NCI-H1694 (cell line): ENCODE data around the gene PDZD2.
"Not testable (repeated sequence)": the region's sequence is repeated elsewhere in the genome, so short reads cannot be mapped to it uniquely, and the experiment has no call there.

Experiments
- DNase-seq: peaks from one replicate; lab custom pipeline; 2025; lab: John Stamatoyannopoulos, UW

PDZD2 gene

GRCh38 chr5:31975189-31975612 is 336.3 kb downstream of the PDZD2 start:
- DNase-seq = not testable (repeated sequence)

GRCh38 chr5:31976169-31976568 is 337.2 kb downstream of the PDZD2 start:
- DNase-seq = no peak

- DNase-seq = no peak
Observed at GRCh38 chr5:31981361-31981945, 342.5 kb downstream of the PDZD2 start.

GRCh38 chr5:31982027-31982426 is 343.1 kb downstream of the PDZD2 start:
- DNase-seq = no peak

GRCh38 chr5:31982621-31983020 is 343.7 kb downstream of the PDZD2 start:
- DNase-seq = no peak

- no peak for DNase-seq
Observed at GRCh38 chr5:31983851-31984250, 344.9 kb downstream of the PDZD2 start.

- no peak for DNase-seq
Observed at GRCh38 chr5:31984691-31985090, 345.8 kb downstream of the PDZD2 start.

- DNase-seq = no peak
Observed at GRCh38 chr5:31986101-31986500, 347.2 kb downstream of the PDZD2 start.

- no peak for DNase-seq
Observed at GRCh38 chr5:31987985-31988710, 349.2 kb downstream of the PDZD2 start.

- no peak for DNase-seq
Observed at GRCh38 chr5:31990081-31990650, 351.2 kb downstream of the PDZD2 start.

- no peak for DNase-seq
Observed at GRCh38 chr5:31990701-31991110, 351.8 kb downstream of the PDZD2 start.

GRCh38 chr5:31992377-31992776 is 353.4 kb downstream of the PDZD2 start:
- no peak for DNase-seq

GRCh38 chr5:31993165-31993961 is 354.4 kb downstream of the PDZD2 start:
- DNase-seq = no peak

- no peak for DNase-seq
Observed at GRCh38 chr5:31995006-31995405, 356.1 kb downstream of the PDZD2 start.

GRCh38 chr5:31995714-31996113 is 356.8 kb downstream of the PDZD2 start:
- DNase-seq = no peak

- no peak for DNase-seq
Observed at GRCh38 chr5:31996909-31997308, 358.0 kb downstream of the PDZD2 start.

- no peak for DNase-seq
Observed at GRCh38 chr5:31999470-31999869, 360.5 kb downstream of the PDZD2 start.

- no peak for DNase-seq
Observed at GRCh38 chr5:32000731-32001130, 361.8 kb downstream of the PDZD2 start.

- no peak for DNase-seq
Observed at GRCh38 chr5:32001284-32001683, 362.4 kb downstream of the PDZD2 start.

- no peak for DNase-seq
Observed at GRCh38 chr5:32001707-32002106, 362.8 kb downstream of the PDZD2 start.

GRCh38 chr5:32002755-32003154 is 363.8 kb downstream of the PDZD2 start:
- DNase-seq = no peak

GRCh38 chr5:32003981-32004380 is 365.1 kb downstream of the PDZD2 start:
- DNase-seq = no peak

- DNase-seq = no peak
Observed at GRCh38 chr5:32004404-32004803, 365.5 kb downstream of the PDZD2 start.
